Smooth muscle cell (in vitro differentiated cells): ENCODE results near the gene SNX15. TPM values are rescaled to one million over a fixed set of nuclear protein-coding genes. Genes with fewer than 3 reads are reported as not detected.

Source experiments
- DNase-seq: peaks from one replicate; lab custom pipeline; 2025; ENCODE audit not compliant: unreplicated experiment; lab: John Stamatoyannopoulos, UW
- H2AFZ ChIP-seq: fragments of 200-600 bp; sonication (generic); 2 replicates; pipeline ENCODE4 v1.6.0; 2016; ENCODE audit warnings: antibody characterized with exemption, low read depth, mild to moderate bottlenecking
- H3F3A ChIP-seq: fragments of 200-600 bp; sonication (generic); 2 replicates; pipeline ENCODE4 v1.6.0; 2017; ENCODE audit warnings: antibody characterized with exemption, low read depth
- H3K27ac ChIP-seq: fragments of 200-600 bp; sonication (generic); 2 replicates; pipeline ENCODE4 v1.5.1; 2016; ENCODE audit warnings: low read depth, mild to moderate bottlenecking
- H3K27me3 ChIP-seq: fragments of 200-600 bp; sonication (generic); 2 replicates; pipeline ENCODE4 v1.6.1; 2016; ENCODE audit warnings: low read depth, mild to moderate bottlenecking
- H3K36me3 ChIP-seq: fragments of 200-600 bp; sonication (generic); 2 replicates; pipeline ENCODE4 v1.5.1; 2016; ENCODE audit warnings: low read depth
- H3K4me1 ChIP-seq: fragments of 200-600 bp; sonication (generic); 2 replicates; pipeline ENCODE4 v1.5.1; 2016; ENCODE audit warnings: low read depth
- H3K4me2 ChIP-seq: fragments of 200-600 bp; sonication (generic); 2 replicates; pipeline ENCODE4 v1.6.0; 2016; ENCODE audit warnings: mild to moderate bottlenecking
- H3K4me3 ChIP-seq: fragments of 200-600 bp; sonication (generic); 2 replicates; pipeline ENCODE4 v1.5.1; 2016; ENCODE audit warnings: mild to moderate bottlenecking
- H3K79me2 ChIP-seq: fragments of 200-600 bp; sonication (generic); 2 replicates; pipeline ENCODE4 v1.6.0; 2016; ENCODE audit warnings: low read depth, mild to moderate bottlenecking
- H3K9ac ChIP-seq: fragments of 200-600 bp; sonication (generic); 2 replicates; pipeline ENCODE4 v1.6.0; 2016; ENCODE audit warnings: low read depth
- H3K9me3 ChIP-seq: fragments of 200-600 bp; sonication (generic); replicated peaks from 2 replicates; pipeline ENCODE4 v1.5.1; 2016; ENCODE audit warnings: low read depth
- H4K20me1 ChIP-seq: fragments of 200-600 bp; sonication (generic); 2 replicates; pipeline ENCODE4 v1.6.0; 2016; ENCODE audit warnings: low read depth
- CTCF ChIP-seq: fragments of 200-600 bp; sonication (generic); IDR thresholded peaks from 2 replicates; pipeline ENCODE4 v1.5.1; 2017; ENCODE audit warnings: borderline replicate concordance, mild to moderate bottlenecking, antibody characterized with exemption; ENCODE audit not compliant: insufficient read depth, poor library complexity, severe bottlenecking
- WGBS: methylation state at CpG from one replicate; pipeline ENCODE4 v1.1.7; 2016; ENCODE audit warnings: low lambda C conversion rate; 5-methylcytosine and 5-hydroxymethylcytosine counted together
- polyA plus RNA-seq: library from polyadenylated mRNA; unstranded; fragments of >200 nt; fragmentation: Nextera tagmentation; extraction: Ambion mirVana; gene quantifications from 2 replicates; pipeline ENCODE4 v1.2.1, GENCODE V29; 2016
- total RNA-seq: library from RNA; depleted of rRNA; stranded (reverse); fragments of >200 nt; gene quantifications from 2 replicates; pipeline ENCODE4 v1.2.3, GENCODE V29; 2014

Gene SNX15
- total and polyA plus RNA-seq, 2 experiments from 2014 or later, result 14.8 to 24.7 TPM

DNA sequence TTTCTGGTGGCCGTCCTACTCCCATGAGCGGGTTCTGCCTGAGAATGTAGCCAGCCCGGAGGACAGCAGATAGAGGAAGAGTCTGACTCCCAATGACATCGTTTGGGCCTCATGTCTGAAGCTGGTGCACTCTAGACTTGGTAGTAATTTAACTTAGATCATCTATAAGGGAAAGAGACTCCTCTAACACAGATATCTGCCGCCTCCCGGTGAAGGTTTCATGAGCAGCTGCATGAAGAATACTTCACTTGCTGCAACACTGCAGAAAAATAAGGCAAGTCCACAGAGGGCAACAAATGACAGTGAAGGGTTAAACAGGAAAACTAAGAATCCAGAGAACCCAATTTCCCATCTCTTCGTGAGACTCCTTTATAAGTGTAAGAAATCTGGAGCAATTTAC lies 19.2 kb upstream of the SNX15 start:
- no peaks in the 10 kb centered on the region for H3K36me3 ChIP-seq
- H3K4me3 ChIP-seq, result no peak overlapping the region
- H3F3A ChIP-seq, result no peaks in the 10 kb centered on the region
- H3K4me1 ChIP-seq, result peaks cover 2% of the 10 kb centered on the region
- H3K27me3 ChIP-seq, result no peaks in the 10 kb centered on the region
- no peaks in the 10 kb centered on the region for H4K20me1 ChIP-seq
- H3K9ac ChIP-seq, result peak overlapping the region; percentile 46
- DNase-seq, result no peak
- H3K4me2 ChIP-seq, result no peak overlapping the region
- WGBS, result 87% methylated on average over 7 of the region's 7 CpGs
- TF ChIP-seq CTCF, result no peak
- no peaks in the 10 kb centered on the region for H3K9me3 ChIP-seq
- H2AFZ ChIP-seq, result no peak overlapping the region
- no peaks in the 10 kb centered on the region for H3K79me2 ChIP-seq
- H3K27ac ChIP-seq, result no peak overlapping the region

GRCh38 chr11:65008873-65009272 lies 18.4 kb upstream of the SNX15 start:
- H3K4me2 ChIP-seq, result no peak overlapping the region
- peaks cover 5% of the 10 kb centered on the region for H3K4me1 ChIP-seq
- 83% methylated on average over 2 of the region's 2 CpGs for WGBS
- H3K4me3 ChIP-seq, result no peak overlapping the region
- H3K9ac ChIP-seq, result no peak overlapping the region
- H3K9me3 ChIP-seq, result no peaks in the 10 kb centered on the region
- H4K20me1 ChIP-seq, result no peaks in the 10 kb centered on the region
- no peaks in the 10 kb centered on the region for H3K79me2 ChIP-seq
- no peak for DNase-seq
- H3K27me3 ChIP-seq, result no peaks in the 10 kb centered on the region
- H3F3A ChIP-seq, result no peaks in the 10 kb centered on the region
- TF ChIP-seq CTCF, result no peak
- H3K36me3 ChIP-seq, result no peaks in the 10 kb centered on the region
- no peak overlapping the region for H3K27ac ChIP-seq
- no peak overlapping the region for H2AFZ ChIP-seq

DNA sequence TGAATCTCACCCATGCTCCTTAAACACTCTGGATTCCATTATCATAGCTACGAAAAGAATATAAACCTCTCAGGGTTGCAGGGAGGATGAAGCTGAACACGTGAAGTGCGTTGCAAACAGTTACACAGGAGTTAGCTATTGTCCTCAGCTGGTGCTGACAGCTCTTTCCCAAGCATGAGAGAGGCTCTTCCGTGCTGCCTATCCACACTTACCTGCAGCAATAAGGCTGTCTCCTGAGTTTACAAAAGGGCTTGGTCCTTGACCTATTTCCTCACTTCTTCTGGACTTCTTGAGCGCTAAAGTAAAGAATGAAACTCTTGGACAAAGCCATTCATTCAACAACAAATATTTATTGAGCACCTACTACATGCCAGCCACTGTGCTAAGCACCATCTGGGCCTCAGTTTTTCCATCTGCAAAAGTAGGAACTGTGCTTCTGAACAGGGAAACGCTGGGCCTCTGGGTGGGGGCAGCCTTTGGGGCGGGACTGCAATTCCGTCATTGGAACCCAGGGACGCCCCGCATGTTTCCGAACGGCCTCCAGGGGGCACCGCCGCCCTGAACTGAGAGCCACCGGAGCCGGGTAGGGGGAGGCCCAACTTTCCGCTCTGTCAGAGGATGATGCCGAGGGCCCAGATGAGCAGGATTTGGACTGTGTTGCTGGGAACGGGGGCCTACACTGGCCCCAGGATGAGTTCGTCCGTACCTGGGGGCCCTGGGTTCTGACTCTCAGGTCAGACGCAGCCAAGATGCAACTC lies 13.9 kb upstream of the SNX15 start:
- H2AFZ ChIP-seq, result peak overlapping the region; percentile 98
- H3K4me1 ChIP-seq, result peaks cover 10% of the 10 kb centered on the region
- peak overlapping the region; percentile 84 for H3K9ac ChIP-seq
- H3K4me2 ChIP-seq, result peak overlapping the region; percentile 91
- peak overlapping the region; percentile 76 for H3K4me3 ChIP-seq
- H3F3A ChIP-seq, result peaks cover 6% of the 10 kb centered on the region
- TF ChIP-seq CTCF, result peak; percentile 58
- peak overlapping the region; percentile 93 for H3K27ac ChIP-seq
- H4K20me1 ChIP-seq, result no peaks in the 10 kb centered on the region
- no peaks in the 10 kb centered on the region for H3K9me3 ChIP-seq
- no peaks in the 10 kb centered on the region for H3K27me3 ChIP-seq
- H3K79me2 ChIP-seq, result peaks cover 11% of the 10 kb centered on the region
- H3K36me3 ChIP-seq, result no peaks in the 10 kb centered on the region
- peak; percentile 81 for DNase-seq
- WGBS, result 18% methylated on average over 22 of the region's 22 CpGs
